ENCODE data around the gene SNCG.

- no peak for TF ChIP-seq REST (IDR thresholded peaks at IDR 0.05)
- no peak for TF ChIP-seq HMGXB4 (CRISPR knock-in tag; IDR thresholded peaks at IDR 0.05; ENCODE audit: borderline replicate concordance)
- TF ChIP-seq FOSL2 (IDR thresholded peaks at IDR 0.05) = no peak
- no peak for TF ChIP-seq FOSL2 (CRISPR knock-in tag; IDR thresholded peaks at IDR 0.05)
Observed at GRCh38 chr10:86964061-86964846, 5.9 kb downstream of the SNCG start.
